ENCODE measurements around the gene CNRIP1. TPM values are rescaled to one million over a fixed set of nuclear protein-coding genes. Genes with fewer than 3 reads are reported as not detected.
"Not testable (repeated sequence)": the region's sequence is repeated elsewhere in the genome, so short reads cannot be mapped to it uniquely, and the experiment has no call there.

CNRIP1 gene
- polyA plus RNA-seq, 2 of the 4 experiments (the other 2 are of a cell fraction), result 0.93 to 2.9 TPM

GRCh38 chr2:68349091-68349490, 29.3 kb upstream of the CNRIP1 start:
- H3K27ac ChIP-seq; H3K4me1 ChIP-seq; H3K9me3 ChIP-seq; H3K4me2 ChIP-seq; FAIRE-seq; DNase-seq (ENCODE audit: low read depth in 1 of 2, low spot score in 1 of 2); POLR2A ChIA-PET; H3K4me3 ChIP-seq; ATAC-seq: not testable (repeated sequence)
- 28% methylated on average over 4 of the region's 4 CpGs for WGBS (ENCODE audit: missing lambda C conversion rate)
- CTCF ChIA-PET, result interaction anchor here (0.6 to 1.3 kb wide), 3 partner anchors 23 to 1293 kb away, joined by 3 to 4 read pairs (median 3); partner anchors contain the start of gene CNRIP1
- TF ChIP-seq MAFK (IDR thresholded peaks at IDR 0.05; ENCODE audit: partially characterized antibody), result peak; percentile 90

GRCh38 chr2:68345129-68345875, 25.6 kb upstream of the CNRIP1 start:
- ATAC-seq (no peak), FAIRE-seq (no peak), DNase-seq (ENCODE audit: low read depth in 1 of 2, low spot score in 1 of 2) (no peak)
- Histone ChIP-seq H3K4me2 (no peak overlapping the region), H3K4me3 (no peak overlapping the region), H3K9me3 (no peaks in the 10 kb centered on the region), H3K27ac (no peak overlapping the region), H3K4me1 (no peaks in the 10 kb centered on the region)
- CTCF ChIA-PET, result interaction anchor here (1.3 to 1.7 kb wide), 3 partner anchors 10 to 96 kb away, joined by 3 to 7 read pairs (median 4); partner anchors contain the start of gene CNRIP1
- POLR2A ChIA-PET, result no interaction called here
- TF ChIP-seq CHD4 (IDR thresholded peaks at IDR 0.05; ENCODE audit: borderline replicate concordance), result no peak
- no peak for TF ChIP-seq ZFP36 (IDR thresholded peaks at IDR 0.05; ENCODE audit: borderline replicate concordance, partially characterized antibody)
- TF ChIP-seq HMGXB4 (CRISPR knock-in tag; IDR thresholded peaks at IDR 0.05; ENCODE audit: borderline replicate concordance), result no peak
- TF ChIP-seq ZNF302 (CRISPR knock-in tag; IDR thresholded peaks at IDR 0.05), result no peak
- no peak for TF ChIP-seq EP300 (IDR thresholded peaks at IDR 0.05)
- TF ChIP-seq ELK1 (IDR thresholded peaks at IDR 0.05; ENCODE audit: low read depth, low read length), result no peak
- no peak for TF ChIP-seq CHD2 (IDR thresholded peaks at IDR 0.05; ENCODE audit: low read length, partially characterized antibody)
- TF ChIP-seq BCL3 (IDR thresholded peaks at IDR 0.05), result no peak
- no peak for TF ChIP-seq RCOR1 (IDR thresholded peaks at IDR 0.05; ENCODE audit: low read depth, low read length)
- no peak for TF ChIP-seq HOXB13 (CRISPR knock-in tag; IDR thresholded peaks at IDR 0.05; ENCODE audit: low read depth)
- no peak for TF ChIP-seq HOXB5 (CRISPR knock-in tag; IDR thresholded peaks at IDR 0.05)
- no peak for TF ChIP-seq REST (IDR thresholded peaks at IDR 0.05)
- no peak for TF ChIP-seq TP53 (CRISPR knock-in tag; IDR thresholded peaks at IDR 0.05)
- TF ChIP-seq SMC3 (IDR thresholded peaks at IDR 0.05), result no peak
- no peak for TF ChIP-seq MAFK (IDR thresholded peaks at IDR 0.05; ENCODE audit: partially characterized antibody)
- WGBS (ENCODE audit: missing lambda C conversion rate), result 55% methylated on average over 9 of the region's 9 CpGs

Data from A549 (cell line).